C4-2B (cell line): Measurements from ENCODE around the gene GNAT1.

Experiments used
- CTCF ChIP-seq: fragments of 450-650 bp; conservative IDR thresholded peaks from 2 replicates; pipeline ENCODE4 v1.5.1; 2017; ENCODE audit warnings: mild to moderate bottlenecking
- ZFX ChIP-seq: fragments of 450-650 bp; IDR thresholded peaks from 2 replicates; pipeline ENCODE4 v1.6.1; 2017

- TF ChIP-seq ZFX, result no peak
- no peak for TF ChIP-seq CTCF
These were observed 5.3 kb upstream of the GNAT1 start for GRCh38 chr3:50186096-50186495.
